ENCODE data around the gene PRKAG2.

PRKAG2 gene

GRCh38 chr7:151895631-151896031 lies 18.7 kb upstream of the PRKAG2 start:
- H3K9me2 ChIP-seq (replicated peaks; ENCODE audit: control insufficient read depth, low read length) = no peaks in the 10 kb centered on the region
- no peaks in the 10 kb centered on the region for H3K36me3 ChIP-seq (ENCODE audit: control insufficient read depth, low read length)
- H3F3A ChIP-seq (ENCODE audit: control insufficient read depth, insufficient read depth) = no peaks in the 10 kb centered on the region
- H3K79me2 ChIP-seq (ENCODE audit: control insufficient read depth, low read length) = no peaks in the 10 kb centered on the region
- H4K20me1 ChIP-seq (ENCODE audit: control insufficient read depth, insufficient read depth, low read depth, low read length) = no peaks in the 10 kb centered on the region
- no peaks in the 10 kb centered on the region for H3K27me3 ChIP-seq (ENCODE audit: control insufficient read depth, low read length)
- no peak overlapping the region for H3K4me2 ChIP-seq (ENCODE audit: low read length)
- no peaks in the 10 kb centered on the region for H3K9me3 ChIP-seq (ENCODE audit: control insufficient read depth, insufficient read depth, low read length)
- no peak for TF ChIP-seq CTCF (IDR thresholded peaks at IDR 0.05; ENCODE audit: low read depth, low read length, poor library complexity, severe bottlenecking)
- TF ChIP-seq EZH2phosphoT487 (IDR thresholded peaks at IDR 0.05; ENCODE audit: borderline replicate concordance, low read length) = no peak
- H3K4me1 ChIP-seq (ENCODE audit: control insufficient read depth, low read length) = no peaks in the 10 kb centered on the region
- no peak overlapping the region for H3K27ac ChIP-seq (ENCODE audit: low read depth, low read length)
- no peak overlapping the region for H3K4me3 ChIP-seq (ENCODE audit: low read length)

- H3K27me3 ChIP-seq (ENCODE audit: control insufficient read depth, low read length) = no peaks in the 10 kb centered on the region
- no peaks in the 10 kb centered on the region for H4K20me1 ChIP-seq (ENCODE audit: control insufficient read depth, insufficient read depth, low read depth, low read length)
- H3K4me3 ChIP-seq (ENCODE audit: low read length) = no peak overlapping the region
- no peaks in the 10 kb centered on the region for H3K36me3 ChIP-seq (ENCODE audit: control insufficient read depth, low read length)
- H3K4me1 ChIP-seq (ENCODE audit: control insufficient read depth, low read length) = no peaks in the 10 kb centered on the region
- no peak overlapping the region for H3K4me2 ChIP-seq (ENCODE audit: low read length)
- no peak overlapping the region for H3K27ac ChIP-seq (ENCODE audit: low read depth, low read length)
- no peaks in the 10 kb centered on the region for H3F3A ChIP-seq (ENCODE audit: control insufficient read depth, insufficient read depth)
- H3K79me2 ChIP-seq (ENCODE audit: control insufficient read depth, low read length) = no peaks in the 10 kb centered on the region
- no peaks in the 10 kb centered on the region for H3K9me3 ChIP-seq (ENCODE audit: control insufficient read depth, insufficient read depth, low read length)
- no peaks in the 10 kb centered on the region for H3K9me2 ChIP-seq (replicated peaks; ENCODE audit: control insufficient read depth, low read length)
- no peak for TF ChIP-seq EZH2phosphoT487 (IDR thresholded peaks at IDR 0.05; ENCODE audit: borderline replicate concordance, low read length)
- TF ChIP-seq CTCF (IDR thresholded peaks at IDR 0.05; ENCODE audit: low read depth, low read length, poor library complexity, severe bottlenecking) = no peak
Measured at GRCh38 chr7:151895008-151895630, 18.2 kb upstream of the PRKAG2 start.

GRCh38 chr7:151894111-151895007 lies 17.4 kb upstream of the PRKAG2 start:
- Histone ChIP-seq H3K36me3 (ENCODE audit: control insufficient read depth, low read length) (no peaks in the 10 kb centered on the region), H3K4me3 (ENCODE audit: low read length) (no peak overlapping the region), H3K27me3 (ENCODE audit: control insufficient read depth, low read length) (no peaks in the 10 kb centered on the region), H3F3A (ENCODE audit: control insufficient read depth, insufficient read depth) (no peaks in the 10 kb centered on the region), H3K27ac (ENCODE audit: low read depth, low read length) (no peak overlapping the region), H4K20me1 (ENCODE audit: control insufficient read depth, insufficient read depth, low read depth, low read length) (no peaks in the 10 kb centered on the region), H3K4me1 (ENCODE audit: control insufficient read depth, low read length) (no peaks in the 10 kb centered on the region), H3K9me3 (ENCODE audit: control insufficient read depth, insufficient read depth, low read length) (no peaks in the 10 kb centered on the region), H3K4me2 (ENCODE audit: low read length) (no peak overlapping the region), H3K9me2 (replicated peaks; ENCODE audit: control insufficient read depth, low read length) (no peaks in the 10 kb centered on the region), H3K79me2 (ENCODE audit: control insufficient read depth, low read length) (no peaks in the 10 kb centered on the region)
- no peak for TF ChIP-seq CTCF (IDR thresholded peaks at IDR 0.05; ENCODE audit: low read depth, low read length, poor library complexity, severe bottlenecking)

Measured in DOHH2 (cell line).